Choroid plexus epithelial cell (primary cell): ENCODE results near the gene NPC1L1.

Experiments
- DNase-seq: peaks from one replicate; pipeline ENCODE4 v3.0.0-alpha.2; 2010; ENCODE audit warnings: low read depth
- H3K4me3 ChIP-seq: 2 replicates; pipeline ENCODE4 v1.5.1; 2011; ENCODE audit warnings: low read depth, mild to moderate bottlenecking, control low read depth, low read length, moderate library complexity
- TF ChIP-seq, protein P1 (sequence below): conservative IDR thresholded peaks from 2 replicates; pipeline ENCODE4 v1.5.1; 2011; ENCODE audit warnings: low read depth, mild to moderate bottlenecking, control low read depth, inconsistent platforms, low read length, moderate library complexity

Gene NPC1L1

DNA sequence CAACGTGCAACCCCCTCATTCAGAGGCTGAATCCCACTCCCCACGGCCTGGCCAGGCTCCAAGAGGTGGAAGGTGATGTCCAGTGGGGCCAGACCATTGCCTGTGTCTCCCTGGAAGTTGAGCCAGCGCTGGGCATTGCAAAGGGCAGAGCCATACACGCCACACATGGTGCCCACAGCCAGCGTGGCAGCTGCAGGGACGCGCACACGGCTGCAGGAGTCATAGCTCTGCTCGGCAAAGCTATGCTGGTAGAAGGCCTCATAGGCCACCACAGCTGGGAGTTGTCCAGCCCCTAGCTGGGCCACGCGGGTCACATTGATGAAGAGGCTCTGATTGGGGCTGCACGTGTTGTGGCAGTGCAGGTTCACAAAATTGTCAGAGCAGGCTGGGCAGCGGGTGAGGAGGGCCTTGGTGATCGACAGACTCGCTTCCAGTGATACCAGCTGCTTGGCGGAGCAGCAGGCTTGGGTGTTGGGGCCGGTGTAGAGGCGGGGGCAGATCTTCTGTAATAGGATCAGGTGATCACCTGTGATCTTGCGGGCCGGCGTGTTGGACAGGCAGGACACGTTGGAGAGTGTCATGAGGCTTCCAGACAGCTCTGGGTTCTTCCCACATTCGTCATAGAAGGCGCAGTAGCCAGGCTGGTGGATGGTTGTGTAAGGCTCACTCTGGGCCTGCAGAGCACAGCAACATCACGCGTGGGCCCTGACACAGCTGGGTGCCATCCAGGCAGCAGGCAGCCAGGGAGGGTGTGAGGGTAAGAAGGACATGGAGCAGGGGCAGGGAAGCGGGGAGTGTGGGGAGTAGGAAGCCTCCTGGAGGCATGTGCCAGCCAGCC lies 1.2 kb downstream of the NPC1L1 start:
- H3K4me3 ChIP-seq = no peak overlapping the region
- TF ChIP-seq, protein P1, sequence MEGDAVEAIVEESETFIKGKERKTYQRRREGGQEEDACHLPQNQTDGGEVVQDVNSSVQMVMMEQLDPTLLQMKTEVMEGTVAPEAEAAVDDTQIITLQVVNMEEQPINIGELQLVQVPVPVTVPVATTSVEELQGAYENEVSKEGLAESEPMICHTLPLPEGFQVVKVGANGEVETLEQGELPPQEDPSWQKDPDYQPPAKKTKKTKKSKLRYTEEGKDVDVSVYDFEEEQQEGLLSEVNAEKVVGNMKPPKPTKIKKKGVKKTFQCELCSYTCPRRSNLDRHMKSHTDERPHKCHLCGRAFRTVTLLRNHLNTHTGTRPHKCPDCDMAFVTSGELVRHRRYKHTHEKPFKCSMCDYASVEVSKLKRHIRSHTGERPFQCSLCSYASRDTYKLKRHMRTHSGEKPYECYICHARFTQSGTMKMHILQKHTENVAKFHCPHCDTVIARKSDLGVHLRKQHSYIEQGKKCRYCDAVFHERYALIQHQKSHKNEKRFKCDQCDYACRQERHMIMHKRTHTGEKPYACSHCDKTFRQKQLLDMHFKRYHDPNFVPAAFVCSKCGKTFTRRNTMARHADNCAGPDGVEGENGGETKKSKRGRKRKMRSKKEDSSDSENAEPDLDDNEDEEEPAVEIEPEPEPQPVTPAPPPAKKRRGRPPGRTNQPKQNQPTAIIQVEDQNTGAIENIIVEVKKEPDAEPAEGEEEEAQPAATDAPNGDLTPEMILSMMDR = no peak
- no peak for DNase-seq

DNA sequence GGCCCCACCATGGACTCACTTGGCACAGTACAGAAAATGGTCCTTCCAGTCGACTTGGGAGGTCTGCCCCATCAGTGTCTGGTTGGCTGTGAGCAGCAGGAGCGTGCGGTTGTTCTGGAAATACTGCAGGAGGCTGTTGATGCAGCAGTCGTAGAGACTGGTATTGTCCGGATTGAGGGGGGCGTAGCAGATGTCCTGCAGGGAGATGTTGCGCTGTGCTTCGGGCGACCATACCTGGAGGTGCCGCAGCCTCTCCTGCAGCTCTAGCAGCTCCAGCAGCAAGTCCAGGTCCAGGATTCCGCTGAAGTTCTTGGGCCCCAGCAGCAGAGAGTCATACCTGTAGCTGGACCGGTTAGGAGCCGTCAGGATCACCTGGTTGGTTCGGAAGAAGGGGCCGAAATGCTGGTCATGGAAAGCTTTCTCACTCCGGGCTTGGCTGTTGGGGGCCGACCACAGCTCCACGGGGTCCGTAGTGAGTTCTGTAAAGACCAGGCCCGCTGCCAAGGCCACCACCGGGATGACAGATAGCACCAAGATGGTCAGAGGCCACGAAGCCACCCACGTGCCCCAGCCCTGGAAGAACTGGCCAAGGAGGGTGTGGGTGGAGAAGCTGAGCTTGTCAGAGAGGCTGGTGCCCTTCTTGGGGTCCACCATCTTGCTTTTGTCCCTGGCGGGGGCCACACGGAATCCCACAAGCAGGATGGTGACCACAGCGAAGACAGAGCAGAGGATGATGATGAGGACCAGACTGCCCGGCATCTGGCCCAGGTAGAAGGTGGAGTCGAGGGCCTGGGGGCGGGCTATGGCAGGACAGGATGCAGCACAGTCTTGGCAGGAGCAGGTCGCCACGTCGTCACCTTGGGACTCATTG lies 2.1 kb downstream of the NPC1L1 start:
- no peak for DNase-seq
- no peak overlapping the region for H3K4me3 ChIP-seq
- TF ChIP-seq, protein P1 = no peak

DNA sequence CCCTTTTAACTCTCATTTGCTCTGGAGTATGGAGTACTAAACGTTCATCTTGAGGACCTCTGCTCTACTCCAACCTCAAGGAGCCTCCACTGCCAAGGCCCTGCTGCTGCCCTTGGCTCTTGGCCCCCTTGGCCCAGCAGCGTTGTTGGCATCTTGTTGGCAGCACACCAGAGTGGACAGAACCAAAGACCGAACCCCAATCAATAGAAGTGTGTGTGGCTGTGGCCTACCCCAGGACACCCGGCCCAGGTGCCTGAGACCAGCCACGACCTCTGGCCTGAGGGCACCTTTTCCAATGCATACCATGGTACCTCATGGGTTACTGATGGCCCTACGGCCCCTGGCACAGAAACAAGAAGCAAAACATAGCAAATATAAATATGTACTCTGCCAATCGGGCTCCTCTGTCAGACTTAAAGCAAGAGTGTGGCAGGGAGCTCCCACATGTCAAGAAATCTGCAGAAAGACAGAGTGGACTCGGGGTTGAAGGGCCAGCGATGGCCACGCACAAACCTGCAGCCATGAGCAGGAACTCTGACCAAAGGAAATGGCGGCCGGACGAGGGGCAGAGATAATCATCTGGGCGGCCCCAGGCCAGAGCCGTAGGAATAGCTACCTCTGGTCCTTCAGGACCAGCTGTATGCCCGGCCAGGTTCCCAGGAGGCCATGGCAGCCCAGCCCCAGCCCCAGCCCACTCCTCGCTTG lies 2.9 kb downstream of the NPC1L1 start:
- DNase-seq = no peak
- TF ChIP-seq, protein P1 = no peak
- H3K4me3 ChIP-seq = no peak overlapping the region

DNA sequence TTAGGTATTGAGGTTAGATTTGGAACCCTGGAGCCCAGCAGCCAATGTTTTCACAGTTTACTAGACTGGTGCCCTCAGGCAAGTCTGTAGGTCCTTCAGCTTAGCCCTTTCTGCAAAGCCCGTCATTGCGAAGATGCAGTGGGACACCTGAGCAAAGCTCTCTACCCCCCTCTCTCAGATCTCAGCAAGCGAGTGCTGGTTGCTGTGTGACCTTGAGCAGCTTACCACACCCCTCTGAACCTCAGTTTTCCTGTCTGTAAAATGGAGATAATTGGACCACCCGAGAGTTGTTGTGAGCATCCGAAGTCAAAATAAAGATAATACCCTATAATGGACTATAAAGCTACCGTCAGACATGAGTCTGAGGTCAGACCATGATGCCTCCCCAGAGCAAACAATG lies 3.7 kb downstream of the NPC1L1 start:
- H3K4me3 ChIP-seq = no peak overlapping the region
- TF ChIP-seq, protein P1 = no peak
- no peak for DNase-seq

DNA sequence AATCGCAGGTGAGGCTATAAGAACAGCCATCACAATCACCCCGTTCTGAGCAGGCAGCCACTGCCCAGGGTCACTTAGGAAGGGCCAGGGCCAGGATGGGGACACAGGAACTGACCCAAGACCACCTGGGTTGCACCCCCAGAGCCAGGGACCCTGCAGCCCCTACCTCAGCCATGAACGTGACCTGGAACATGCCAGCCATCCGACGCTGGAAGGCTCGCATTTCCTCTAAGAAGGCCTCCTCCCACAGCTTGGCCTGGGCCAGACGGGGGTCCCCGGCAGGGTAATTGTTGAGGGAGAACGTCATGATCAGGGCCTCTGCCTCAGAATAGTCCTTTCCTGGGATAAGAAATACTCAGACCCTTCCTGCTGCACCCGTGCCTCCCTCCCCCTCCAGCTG lies 5.0 kb downstream of the NPC1L1 start:
- no peak for DNase-seq
- no peak overlapping the region for H3K4me3 ChIP-seq
- TF ChIP-seq, protein P1 = no peak

DNA sequence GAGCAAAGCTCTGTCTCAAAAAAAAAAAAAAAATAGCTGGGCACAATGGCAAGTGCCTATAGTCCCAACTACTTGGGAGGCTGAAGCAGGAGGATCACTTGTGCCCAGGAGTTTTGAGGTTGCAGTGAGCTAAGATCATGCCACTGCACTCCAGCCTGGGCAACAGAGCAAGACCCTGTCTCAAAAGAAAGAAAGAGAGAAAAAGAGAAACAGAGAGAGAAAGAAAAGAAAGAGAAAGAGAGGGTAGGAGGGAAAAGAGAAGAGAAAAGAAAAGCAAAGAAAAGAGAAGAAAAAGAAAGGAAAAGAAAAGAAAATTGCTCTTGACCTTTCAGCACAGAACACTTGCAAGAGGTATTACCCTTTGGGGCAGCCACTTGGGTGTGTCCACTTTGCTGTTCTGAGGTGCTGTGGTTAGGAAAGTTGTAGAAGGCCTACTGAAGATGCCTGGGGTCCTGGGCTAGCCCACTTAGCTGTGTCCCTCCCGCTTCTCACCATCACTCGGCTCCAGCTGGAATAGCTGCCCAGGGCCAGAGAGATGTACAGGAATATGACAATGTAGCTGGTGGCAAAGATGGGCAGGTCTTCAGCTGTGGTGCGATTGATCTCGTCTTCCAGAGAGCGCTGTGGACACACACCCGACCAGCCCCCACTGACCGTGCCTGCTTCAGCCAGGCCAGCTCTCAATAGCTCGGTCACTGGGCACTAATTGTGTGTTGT lies 5.6 kb downstream of the NPC1L1 start:
- H3K4me3 ChIP-seq = no peak overlapping the region
- TF ChIP-seq, protein P1 = no peak
- DNase-seq = no peak
